ENCODE data around the gene SRP9.

Gene SRP9

DNA sequence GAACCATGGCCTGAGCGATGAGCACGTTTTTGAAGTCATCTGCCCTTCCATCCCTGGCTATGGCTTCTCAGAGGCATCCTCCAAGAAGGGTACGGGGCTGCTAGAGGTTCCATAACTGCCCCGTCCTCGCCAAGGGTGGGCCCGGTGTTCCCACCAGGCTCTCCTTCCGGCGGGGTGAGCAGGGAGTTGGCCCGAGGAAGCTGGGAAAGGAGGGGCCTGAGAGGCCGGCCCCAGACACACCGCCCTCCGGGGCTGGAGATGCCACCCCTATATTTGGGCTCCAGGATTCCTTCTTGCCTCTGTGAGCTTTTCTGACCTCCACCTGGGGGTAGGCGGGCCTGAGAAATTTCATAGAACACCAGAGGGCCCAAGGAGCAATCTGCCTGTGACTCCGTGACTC is 61.2 kb downstream of the SRP9 start:
- no peak for DNase-seq (ENCODE audit: low read depth in 2 of 2)
